ENCODE measurements around the gene TTC22.
"Not testable (repeated sequence)": the region's sequence is repeated elsewhere in the genome, so short reads cannot be mapped to it uniquely, and the experiment has no call there.

Gene TTC22

DNA sequence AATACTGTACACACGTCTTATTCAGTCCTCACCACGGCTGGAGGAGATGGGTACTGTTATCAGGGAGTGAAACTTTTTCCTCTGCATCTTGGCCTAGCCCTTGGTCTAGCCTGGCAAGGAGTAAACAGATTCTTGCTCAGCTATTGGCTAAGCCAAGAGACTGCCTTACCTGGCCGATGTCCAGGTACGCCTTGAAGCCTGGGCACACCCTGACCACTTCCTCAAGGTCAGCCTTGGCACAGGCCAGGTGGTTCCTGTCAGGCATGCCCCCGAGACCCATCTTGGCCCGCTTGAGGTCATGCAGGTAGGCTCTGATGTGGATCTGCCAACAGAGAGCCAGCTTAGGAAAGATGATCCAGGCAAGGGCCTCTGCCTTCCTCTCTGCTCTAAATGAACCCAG lies 19.0 kb downstream of the TTC22 start:
- TF ChIP-seq CTCF (IDR thresholded peaks at IDR 0.05; ENCODE audit: borderline replicate concordance, control extremely low read depth, extremely low read depth, insufficient read depth, missing control alignments) = no peak
- in situ Hi-C loops (cut with MboI; ENCODE audit: low sequenced_read_pairs, unreplicated experiment) = no loop called here
- DNase-seq (ENCODE audit: low spot score) = no peak

DNA sequence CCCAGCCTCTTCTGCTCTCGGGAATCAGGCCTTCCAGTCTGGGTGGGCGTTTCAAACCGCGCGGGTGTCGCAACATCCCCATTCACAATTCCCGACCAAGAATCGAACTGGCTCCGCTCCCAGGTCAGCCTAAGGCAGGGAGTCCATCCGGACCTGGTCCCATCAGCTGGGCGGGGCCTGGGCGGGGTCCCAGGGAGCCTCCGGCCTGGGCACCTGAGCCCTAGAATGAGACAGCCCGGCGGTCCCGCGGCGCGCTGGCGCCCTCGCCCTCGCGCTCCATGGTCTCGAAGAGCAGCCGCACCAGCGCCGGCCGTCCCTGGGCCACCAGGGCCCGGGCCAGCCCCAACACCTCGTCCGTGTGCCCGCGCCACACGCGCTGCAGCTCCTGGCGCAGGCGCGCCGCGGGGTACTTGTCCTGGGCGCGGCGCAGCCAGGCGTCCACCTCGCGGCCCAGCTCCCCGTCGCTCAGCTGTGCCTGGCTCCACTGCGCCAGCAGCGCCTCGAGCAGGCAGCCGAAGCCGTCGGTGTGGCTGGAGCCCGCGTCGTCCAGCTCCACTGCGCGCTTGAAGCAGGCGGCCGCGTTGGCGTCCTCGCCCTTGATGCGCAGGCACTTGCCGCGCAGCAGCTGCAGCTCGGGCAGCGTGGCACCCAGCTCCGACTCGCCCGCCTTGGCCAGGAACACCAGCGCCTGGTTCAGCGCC lies 19.9 kb downstream of the TTC22 start:
- no peak for TF ChIP-seq CTCF (IDR thresholded peaks at IDR 0.05; ENCODE audit: borderline replicate concordance, control extremely low read depth, extremely low read depth, insufficient read depth, missing control alignments)
- in situ Hi-C loops (cut with MboI; ENCODE audit: low sequenced_read_pairs, unreplicated experiment) = no loop called here
- no peak for DNase-seq (ENCODE audit: low spot score)

DNA sequence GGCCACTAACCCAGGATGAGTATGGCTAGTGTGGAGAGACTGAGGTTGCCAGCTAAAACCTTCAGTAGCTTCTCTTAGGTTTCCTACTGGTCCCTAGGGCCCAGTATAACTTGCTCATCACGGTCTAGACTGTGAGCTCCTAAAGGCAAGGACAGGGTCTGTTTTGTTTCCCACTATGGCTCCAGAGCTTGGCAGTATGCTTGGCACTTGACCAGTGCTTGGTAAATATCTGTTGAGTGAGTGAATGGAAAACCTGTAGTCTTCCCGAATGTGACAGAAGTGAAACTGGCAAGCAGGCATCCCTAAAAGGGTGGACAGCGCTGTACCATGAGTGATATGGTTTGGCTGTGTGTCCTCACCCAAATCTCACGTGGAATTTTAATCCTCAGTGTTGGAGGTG lies 23.7 kb downstream of the TTC22 start:
- in situ Hi-C loops (cut with MboI; ENCODE audit: low sequenced_read_pairs, unreplicated experiment) = no loop called here
- DNase-seq (ENCODE audit: low spot score) = no peak
- TF ChIP-seq CTCF (IDR thresholded peaks at IDR 0.05; ENCODE audit: borderline replicate concordance, control extremely low read depth, extremely low read depth, insufficient read depth, missing control alignments) = no peak

DNA sequence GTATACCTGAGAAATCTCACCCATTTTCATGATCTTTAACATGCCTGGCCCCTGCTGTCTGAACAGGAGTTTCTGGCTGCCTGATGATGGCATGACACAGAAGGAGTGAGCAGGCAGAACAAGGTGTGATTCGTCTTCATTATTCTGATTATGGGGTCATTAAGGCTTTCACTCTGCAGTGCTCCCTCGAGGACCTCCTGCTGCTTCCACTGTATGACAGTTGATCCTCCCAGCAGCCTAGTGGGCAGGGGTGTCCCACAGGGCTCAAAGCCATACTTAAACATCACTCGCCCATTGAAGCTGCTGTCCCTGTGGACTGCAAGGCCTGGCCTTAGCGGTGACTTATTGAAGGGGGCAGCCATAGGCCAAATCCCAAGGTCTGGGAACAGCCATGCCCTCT lies 24.1 kb downstream of the TTC22 start:
- DNase-seq (ENCODE audit: low spot score) = no peak
- TF ChIP-seq CTCF (IDR thresholded peaks at IDR 0.05; ENCODE audit: borderline replicate concordance, control extremely low read depth, extremely low read depth, insufficient read depth, missing control alignments) = no peak
- in situ Hi-C loops (cut with MboI; ENCODE audit: low sequenced_read_pairs, unreplicated experiment) = no loop called here

GRCh38 chr1:54775828-54776721 lies 25.0 kb downstream of the TTC22 start:
- in situ Hi-C loops (cut with MboI; ENCODE audit: low sequenced_read_pairs, unreplicated experiment); DNase-seq (ENCODE audit: low spot score): not testable (repeated sequence)

DNA sequence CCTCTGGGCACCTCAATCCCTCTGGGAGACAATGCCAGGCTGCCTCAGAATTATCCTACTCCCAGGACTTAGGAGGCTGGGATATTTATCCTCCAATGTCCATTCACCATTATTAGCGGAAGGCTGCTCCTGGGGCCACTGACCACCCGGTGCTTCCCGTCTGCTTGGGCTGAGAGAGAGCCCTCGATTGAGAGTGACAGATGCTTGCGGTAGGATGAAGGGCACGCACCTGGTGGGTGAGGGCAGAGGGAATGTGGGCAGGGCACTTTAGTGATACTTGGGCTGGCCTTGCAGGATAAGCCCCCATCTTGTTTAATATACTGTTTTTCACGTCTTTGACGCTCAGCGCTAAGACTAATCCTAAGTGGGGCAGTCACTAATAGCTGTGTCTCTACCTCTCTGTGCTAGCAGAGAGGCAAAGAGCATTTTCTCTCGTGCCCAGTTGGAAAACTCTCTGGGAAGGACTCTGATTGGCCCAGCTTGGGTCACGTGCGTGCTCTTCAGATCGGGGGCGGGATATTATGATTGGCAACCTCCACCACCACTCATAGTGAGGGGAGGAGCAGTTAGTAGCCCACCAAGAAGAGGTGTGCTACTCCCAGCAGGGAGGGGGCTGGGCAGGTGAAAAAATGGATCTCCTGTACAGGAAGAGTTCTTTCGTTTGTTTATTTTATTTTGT lies 26.2 kb downstream of the TTC22 start:
- in situ Hi-C loops (cut with MboI; ENCODE audit: low sequenced_read_pairs, unreplicated experiment) = no loop called here
- no peak for DNase-seq (ENCODE audit: low spot score)
- TF ChIP-seq CTCF (IDR thresholded peaks at IDR 0.05; ENCODE audit: borderline replicate concordance, control extremely low read depth, extremely low read depth, insufficient read depth, missing control alignments) = no peak
